IPS-NIHi7 (cell line): ENCODE data around the gene PTPRS.

ENCODE experiments used
- DNase-seq: peaks from one replicate; pipeline ENCODE4 v3.0.0; 2012; ENCODE audit warnings: mixed read lengths; ENCODE audit errors: extremely low spot score

PTPRS gene

DNA sequence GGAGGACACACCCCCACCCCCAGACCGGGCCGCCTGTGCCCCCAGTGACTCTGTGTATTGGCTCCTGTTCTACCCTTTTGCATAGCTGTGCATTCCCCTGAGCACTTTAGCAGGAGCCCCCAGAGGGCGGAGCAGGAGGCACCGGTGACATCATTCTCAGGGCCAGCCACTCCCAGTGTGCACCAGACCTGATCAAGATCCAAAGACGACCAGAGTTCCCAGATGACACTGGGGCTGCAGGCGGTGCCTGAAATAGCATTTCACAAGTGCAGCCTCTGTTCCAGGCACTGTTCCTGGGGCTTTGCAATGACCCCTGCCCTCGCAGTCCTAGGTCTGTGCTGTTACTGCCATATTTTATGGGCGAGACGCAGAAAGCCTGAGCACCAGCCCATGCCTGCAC, 14.5 kb upstream of the PTPRS start:
- no peak for DNase-seq

DNA sequence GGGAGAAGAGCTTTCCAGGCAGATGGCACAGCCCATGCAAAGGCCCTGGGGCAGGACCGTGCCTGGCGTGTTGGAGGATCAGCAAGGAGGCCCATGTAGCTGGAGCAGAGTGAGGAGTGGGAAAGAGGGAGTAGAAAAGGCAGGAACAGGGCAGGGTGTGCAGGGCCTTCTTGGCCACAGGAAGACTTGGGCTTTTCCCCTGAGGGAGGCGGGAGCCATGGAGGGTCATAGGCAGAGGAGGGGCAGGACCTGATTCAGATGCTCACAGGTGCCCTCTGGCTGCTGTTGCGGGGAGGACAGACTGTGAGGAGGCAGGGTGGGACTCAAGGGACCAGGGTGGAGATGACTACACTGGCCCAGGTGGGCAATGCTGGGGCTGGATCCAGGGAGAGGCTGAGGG, 13.8 kb upstream of the PTPRS start:
- peak; percentile 54 for DNase-seq

GRCh38 chr19:5352229-5352763, 11.7 kb upstream of the PTPRS start:
- DNase-seq = peak; percentile 43

DNA sequence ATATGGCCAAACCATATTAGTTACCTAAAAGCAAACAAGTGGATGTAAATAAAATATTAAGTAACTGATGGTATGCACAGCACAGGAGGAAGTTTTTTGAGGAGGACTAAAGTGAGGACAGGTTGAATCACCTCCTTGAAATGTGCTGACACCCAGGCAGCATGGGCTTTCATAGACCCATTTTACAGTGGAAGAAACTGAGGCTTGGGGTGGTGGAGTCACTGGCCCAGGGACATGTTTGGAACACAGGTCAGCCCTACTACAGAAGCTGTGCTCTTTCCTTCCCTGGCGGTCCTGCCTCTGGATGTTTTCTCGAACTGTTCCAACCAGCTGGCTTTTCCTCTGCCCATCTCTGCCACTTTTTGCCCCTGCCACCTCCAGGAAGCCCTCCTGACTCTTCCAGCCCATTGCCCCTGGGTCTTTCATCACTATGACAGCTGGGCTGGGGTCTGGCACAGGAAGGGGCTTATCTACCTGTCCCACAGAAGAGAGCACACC, 11.2 kb upstream of the PTPRS start:
- no peak for DNase-seq

DNA sequence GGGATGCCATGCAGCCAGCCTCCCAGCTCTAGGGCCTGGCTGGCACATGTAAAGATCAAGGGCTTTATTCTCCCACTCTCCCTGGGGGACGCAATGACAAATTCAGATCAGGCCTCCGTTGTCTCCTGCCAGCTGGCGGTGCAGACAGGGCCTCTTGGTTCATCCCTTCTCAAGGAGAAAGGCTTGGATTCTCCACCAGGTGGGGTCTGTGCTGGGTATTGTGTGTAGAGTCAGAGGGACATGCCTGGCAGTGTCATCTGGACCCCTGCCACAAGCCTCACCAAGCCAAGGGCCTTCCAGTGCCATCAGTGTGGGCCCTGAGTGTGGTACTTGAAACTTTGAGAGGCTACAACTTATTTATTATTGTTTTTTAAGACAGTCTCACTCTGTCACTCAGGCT, 8.4 kb upstream of the PTPRS start:
- DNase-seq = peak; percentile 31

DNA sequence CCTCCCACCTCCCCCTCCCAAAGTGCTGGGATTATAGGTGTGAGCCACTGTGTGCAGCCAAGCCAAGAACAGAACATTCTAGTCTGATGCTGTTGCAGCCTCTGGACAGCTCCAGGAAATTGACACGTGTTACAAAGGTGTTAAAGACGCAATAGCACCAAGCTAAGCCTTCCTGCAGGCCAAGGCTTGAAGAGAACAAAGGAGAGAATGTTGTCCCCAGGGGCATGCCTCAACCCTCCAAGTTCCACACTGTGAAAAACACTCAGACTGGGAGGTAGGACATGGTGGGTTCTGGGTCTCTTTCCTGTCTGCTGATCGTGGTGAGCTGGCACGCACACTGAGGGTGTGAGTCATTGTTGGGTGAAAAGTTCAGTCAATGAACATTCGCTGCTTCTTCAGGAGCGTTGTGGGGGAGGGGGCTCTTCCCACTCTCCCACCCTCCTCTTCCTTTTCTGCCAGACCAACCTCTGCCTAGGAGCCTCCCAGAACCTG, 5.3 kb upstream of the PTPRS start:
- DNase-seq = no peak

GRCh38 chr19:5343848-5344247, 3.2 kb upstream of the PTPRS start:
- DNase-seq = no peak

GRCh38 chr19:5342573-5343201, 2.1 kb upstream of the PTPRS start:
- no peak for DNase-seq

DNA sequence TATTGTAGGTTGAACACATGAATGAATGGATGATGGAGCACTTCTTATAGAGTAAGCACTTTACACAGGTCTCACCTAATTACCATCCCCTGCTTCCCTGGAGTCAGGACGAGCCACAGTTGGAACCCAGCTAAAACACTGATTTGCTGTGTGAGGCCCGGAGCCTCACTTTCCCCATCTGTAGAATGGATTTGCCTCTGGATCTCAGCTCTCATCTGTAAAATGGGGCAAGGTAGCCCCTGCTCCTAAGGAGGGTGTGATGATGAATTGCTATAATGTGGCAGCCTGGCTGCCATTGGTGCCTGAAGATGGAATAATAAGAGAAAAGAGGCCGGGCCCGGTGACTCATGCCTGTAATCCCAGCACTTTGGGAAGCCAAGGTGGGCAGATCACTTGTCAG, 1.4 kb upstream of the PTPRS start:
- no peak for DNase-seq

GRCh38 chr19:5341448-5341820, 822 bp upstream of the PTPRS start:
- no peak for DNase-seq

- DNase-seq = peak; percentile 66
Measured at GRCh38 chr19:5339950-5340636, 519 bp downstream of the PTPRS start.

GRCh38 chr19:5339198-5339949, 1.2 kb downstream of the PTPRS start:
- DNase-seq = peak; percentile 38

- peak; percentile 69 for DNase-seq
Measured at GRCh38 chr19:5338656-5339197, 1.9 kb downstream of the PTPRS start.

DNA sequence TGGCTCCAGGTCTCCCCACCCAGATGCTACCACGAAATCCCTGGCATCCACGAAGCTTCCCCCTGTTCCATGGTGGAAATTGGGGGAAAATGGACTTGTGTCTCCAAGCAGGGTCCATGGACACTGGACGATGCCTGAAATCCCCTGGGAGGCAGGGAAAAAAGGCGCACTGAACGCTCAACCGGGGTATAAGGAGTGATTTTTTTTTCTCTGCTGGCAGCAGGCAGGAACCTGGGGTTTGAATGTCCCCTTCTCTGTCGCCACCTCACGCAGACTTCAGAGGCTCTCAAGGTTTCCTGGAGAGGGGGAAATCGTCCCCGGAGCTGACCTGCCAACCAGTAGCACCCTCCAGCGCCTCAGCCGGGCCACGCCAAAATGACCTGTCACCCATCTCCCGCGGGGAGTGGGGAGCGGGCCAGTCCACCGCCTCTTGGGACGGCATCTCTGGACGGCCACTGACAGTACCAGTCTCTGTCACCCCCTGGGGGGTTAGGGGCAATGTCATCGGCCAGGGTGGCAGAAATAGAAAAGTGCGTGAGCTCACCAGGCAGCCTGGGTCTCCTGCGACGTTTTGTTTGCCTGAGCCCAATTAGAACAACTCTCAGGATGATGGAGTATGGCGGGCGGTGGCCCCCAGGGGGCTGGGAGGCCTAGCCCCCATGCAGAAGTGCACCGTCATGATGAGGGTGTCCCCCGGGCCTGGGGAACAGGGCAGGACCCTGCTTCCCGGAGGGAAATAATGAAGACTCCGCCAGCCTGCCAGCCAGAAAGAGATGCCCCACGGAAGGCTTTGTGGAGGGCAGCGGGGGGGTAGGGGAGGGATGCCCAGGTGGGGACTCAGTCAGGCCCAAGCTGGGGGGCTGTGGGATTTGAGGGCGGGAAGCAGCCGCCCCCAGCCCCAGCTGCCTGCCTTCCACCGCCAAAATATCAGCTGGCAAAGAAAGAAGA, 2.6 kb downstream of the PTPRS start:
- no peak for DNase-seq

GRCh38 chr19:5337126-5337525, 3.5 kb downstream of the PTPRS start:
- DNase-seq = no peak

- no peak for DNase-seq
Measured at GRCh38 chr19:5336195-5336965, 4.2 kb downstream of the PTPRS start.

GRCh38 chr19:5335593-5335992, 5.0 kb downstream of the PTPRS start:
- DNase-seq = no peak

DNA sequence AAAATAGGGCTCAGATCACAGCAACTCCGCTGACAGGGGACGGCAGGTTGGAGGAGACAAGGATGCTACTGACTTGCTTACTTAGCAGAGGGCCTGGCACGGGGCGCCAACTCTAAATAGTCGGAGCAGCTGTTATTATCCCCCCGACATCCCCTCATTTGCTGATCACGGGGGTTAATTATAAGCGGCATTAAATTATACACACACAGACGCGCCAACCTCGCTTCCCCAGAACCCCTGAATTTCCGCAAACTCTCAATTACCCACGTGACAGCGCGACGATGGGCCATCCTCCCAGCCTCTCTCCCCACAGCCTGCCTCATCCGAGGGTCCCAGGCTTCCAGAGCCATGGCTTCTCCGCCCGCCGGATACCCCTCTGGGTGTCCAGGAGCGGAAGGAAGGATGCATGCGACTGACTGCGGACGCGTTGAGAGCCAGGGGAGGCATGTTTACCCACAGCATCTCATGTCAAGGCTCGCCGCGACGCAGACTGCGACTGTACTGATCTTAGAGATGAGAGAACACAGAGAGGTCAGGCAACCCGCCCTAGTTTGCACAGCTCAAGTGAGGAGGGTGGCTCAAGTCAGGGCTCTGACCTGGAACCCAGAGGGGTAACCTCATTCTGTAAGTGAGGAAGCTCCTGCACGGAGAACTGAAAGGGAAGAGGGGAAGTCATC, 5.7 kb downstream of the PTPRS start:
- DNase-seq = no peak

- DNase-seq = no peak
Measured at GRCh38 chr19:5334366-5334739, 6.3 kb downstream of the PTPRS start.
